Urinary bladder (tissue), 4 donors: ENCODE data around the gene GAS7. TPM values are rescaled to one million over a fixed set of nuclear protein-coding genes. Genes with fewer than 3 reads are reported as not detected.

ENCODE experiments used
- DNase-seq: peaks from one replicate; pipeline ENCODE4 v3.0.0-alpha.2; 2015; ENCODE audit errors: extremely low spot score
- H3K27ac ChIP-seq: one replicate; pipeline ENCODE4 v1.5.1; 2013; ENCODE audit warnings: low read depth, mild to moderate bottlenecking, moderate library complexity
- H3K36me3 ChIP-seq: one replicate; pipeline ENCODE4 v1.6.1; 2013; ENCODE audit warnings: mild to moderate bottlenecking, moderate library complexity; ENCODE audit not compliant: insufficient read depth
- H3K4me1 ChIP-seq: one replicate; pipeline ENCODE4 v1.6.1; 2013; ENCODE audit warnings: mild to moderate bottlenecking, moderate library complexity; ENCODE audit not compliant: insufficient read depth
- H3K4me3 ChIP-seq: one replicate; pipeline ENCODE4 v1.5.1; 2013; ENCODE audit warnings: low read depth, low read length
- WGBS: extraction: QIAGEN DNeasy Blood & Tissue Kit; methylation state at CpG from one replicate; pipeline ENCODE4 v1.1.7; 2013; 5-methylcytosine and 5-hydroxymethylcytosine counted together
- polyA plus RNA-seq: library from polyadenylated mRNA; stranded (reverse); fragments of 200-250 nt; gene quantifications from one replicate; pipeline ENCODE4 v1.2.3, GENCODE V29; 2013
- total RNA-seq: library from RNA; depleted of rRNA; stranded (reverse); fragments of >200 nt; gene quantifications from one replicate; pipeline ENCODE4 v1.2.3, GENCODE V29; 2014
- donor health status: healthy with polysubstance abuse.
- donor health status: healthy.

GAS7 gene
- total and polyA plus RNA-seq, 2 donors, result 32.7 to 86.7 TPM

GRCh38 chr17:9860851-9861250 is 337.6 kb downstream of the GAS7 start:
- no peak for DNase-seq
- Histone ChIP-seq H3K4me3 (no peak overlapping the region), H3K27ac (no peak overlapping the region), H3K4me1 (no peaks in the 10 kb centered on the region), H3K36me3 (no peaks in the 10 kb centered on the region)
- 96% methylated on average over 7 of the region's 7 CpGs for WGBS

Other genes with a start within 250 kb of the GAS7 start
- 0.05 TPM for gene MYH13, start 174.4 kb upstream of the GAS7 start, total RNA-seq
- 0.01 TPM for gene MYH13, start 174.4 kb upstream of the GAS7 start, polyA plus RNA-seq
- gene MYH8, start 223.3 kb upstream of the GAS7 start, total RNA-seq, result 69.6 TPM
- not detected for gene MYH8, start 223.3 kb upstream of the GAS7 start, polyA plus RNA-seq